ENCODE data around the gene RETREG1.

DNA sequence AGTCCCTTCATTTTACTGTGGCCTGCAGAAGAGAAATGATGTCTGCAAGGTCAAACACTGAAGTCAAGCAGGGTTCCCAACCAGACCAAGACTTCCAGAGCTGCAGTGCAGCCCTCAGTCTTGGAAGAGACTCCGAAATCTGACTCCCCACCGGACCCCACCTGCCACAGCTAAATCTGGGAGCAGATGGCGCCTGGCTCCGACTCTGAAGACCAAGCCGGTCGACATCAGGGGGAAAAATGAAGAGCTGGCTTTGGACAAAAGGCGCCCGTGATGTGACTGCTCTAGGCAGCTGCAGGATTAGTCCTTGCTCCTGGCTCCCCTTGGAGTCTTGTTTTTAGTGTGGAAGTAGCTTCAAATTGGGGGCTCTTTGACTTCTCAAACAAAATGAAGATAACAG lies 78.8 kb downstream of the RETREG1 start:
- TF ChIP-seq, protein P1, sequence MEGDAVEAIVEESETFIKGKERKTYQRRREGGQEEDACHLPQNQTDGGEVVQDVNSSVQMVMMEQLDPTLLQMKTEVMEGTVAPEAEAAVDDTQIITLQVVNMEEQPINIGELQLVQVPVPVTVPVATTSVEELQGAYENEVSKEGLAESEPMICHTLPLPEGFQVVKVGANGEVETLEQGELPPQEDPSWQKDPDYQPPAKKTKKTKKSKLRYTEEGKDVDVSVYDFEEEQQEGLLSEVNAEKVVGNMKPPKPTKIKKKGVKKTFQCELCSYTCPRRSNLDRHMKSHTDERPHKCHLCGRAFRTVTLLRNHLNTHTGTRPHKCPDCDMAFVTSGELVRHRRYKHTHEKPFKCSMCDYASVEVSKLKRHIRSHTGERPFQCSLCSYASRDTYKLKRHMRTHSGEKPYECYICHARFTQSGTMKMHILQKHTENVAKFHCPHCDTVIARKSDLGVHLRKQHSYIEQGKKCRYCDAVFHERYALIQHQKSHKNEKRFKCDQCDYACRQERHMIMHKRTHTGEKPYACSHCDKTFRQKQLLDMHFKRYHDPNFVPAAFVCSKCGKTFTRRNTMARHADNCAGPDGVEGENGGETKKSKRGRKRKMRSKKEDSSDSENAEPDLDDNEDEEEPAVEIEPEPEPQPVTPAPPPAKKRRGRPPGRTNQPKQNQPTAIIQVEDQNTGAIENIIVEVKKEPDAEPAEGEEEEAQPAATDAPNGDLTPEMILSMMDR (IDR thresholded peaks at IDR 0.05), result no peak
- no peak for TF ChIP-seq POLR2A (IDR thresholded peaks at IDR 0.05)

All from testis (tissue), 2 donors.